Umbilical cord (tissue), 2 donors: ENCODE data around the gene RBM44. TPM values are rescaled to one million over a fixed set of nuclear protein-coding genes. Genes with fewer than 3 reads are reported as not detected.
A peak's percentile ranks its signal among the peaks of the same experiment; 100 is the strongest.
"Not testable (repeated sequence)": the region's sequence is repeated elsewhere in the genome, so short reads cannot be mapped to it uniquely, and the experiment has no call there.

ENCODE experiments used
- DNase-seq: peaks from one replicate; pipeline ENCODE4 v3.0.0-alpha.2; 2015; ENCODE audit warnings: low spot score
- total RNA-seq: library from RNA; depleted of rRNA; stranded (reverse); fragments of >200 nt; gene quantifications from one replicate; pipeline ENCODE4 v1.2.3, GENCODE V29; 2014; ENCODE audit warnings: low replicate concordance; ENCODE audit not compliant: insufficient read depth

Gene RBM44
- total RNA-seq = 2.4 TPM

- no peak for DNase-seq
These were observed at the start of gene RBM44 for GRCh38 chr2:237798236-237799059. RBM44 (plus strand) TSS chr2:237798779; CDS start chr2:237813610, 14,831 bp downstream.

GRCh38 chr2:237749002-237749401, 49.6 kb upstream of the RBM44 start:
- no peak for DNase-seq

GRCh38 chr2:237749961-237750360, 48.6 kb upstream of the RBM44 start:
- DNase-seq = no peak

- not testable (repeated sequence) for DNase-seq
These were observed 48.1 kb upstream of the RBM44 start for GRCh38 chr2:237750441-237750840.

- no peak for DNase-seq
These were observed 45.8 kb upstream of the RBM44 start for GRCh38 chr2:237752761-237753165.

- peak; percentile 46 for DNase-seq
These were observed 44.4 kb upstream of the RBM44 start for GRCh38 chr2:237754182-237754581.

- no peak for DNase-seq
These were observed 43.8 kb upstream of the RBM44 start for GRCh38 chr2:237754626-237755248.

- DNase-seq = no peak
These were observed 41.0 kb upstream of the RBM44 start for GRCh38 chr2:237757616-237758015.

GRCh38 chr2:237758185-237758584, 40.4 kb upstream of the RBM44 start:
- no peak for DNase-seq

- no peak for DNase-seq
These were observed 39.4 kb upstream of the RBM44 start for GRCh38 chr2:237759176-237759575.

GRCh38 chr2:237760506-237761502, 37.8 kb upstream of the RBM44 start:
- DNase-seq = no peak

- DNase-seq = not testable (repeated sequence)
These were observed 36.0 kb upstream of the RBM44 start for GRCh38 chr2:237762291-237763182.

GRCh38 chr2:237763812-237764211, 34.8 kb upstream of the RBM44 start:
- DNase-seq = no peak

- not testable (repeated sequence) for DNase-seq
These were observed 33.5 kb upstream of the RBM44 start for GRCh38 chr2:237765122-237765521.

- no peak for DNase-seq
These were observed 32.7 kb upstream of the RBM44 start for GRCh38 chr2:237765875-237766274.

- DNase-seq = no peak
These were observed 32.2 kb upstream of the RBM44 start for GRCh38 chr2:237766340-237766739.

- DNase-seq = no peak
These were observed 26.1 kb upstream of the RBM44 start for GRCh38 chr2:237772513-237772912.

- DNase-seq = no peak
These were observed 24.8 kb upstream of the RBM44 start for GRCh38 chr2:237773826-237774225.

- peak; percentile 32 for DNase-seq
These were observed 23.6 kb upstream of the RBM44 start for GRCh38 chr2:237774811-237775553.

GRCh38 chr2:237779521-237779920, 19.1 kb upstream of the RBM44 start:
- no peak for DNase-seq
